OCI-LY1 (cell line): ENCODE results near the gene CATSPERZ.

Experiments used
- CTCF ChIP-seq: fragments of 200-600 bp; sonication (generic), shearing (Covaris generic); IDR thresholded peaks from 2 replicates; pipeline ENCODE4 v1.5.1; 2017; ENCODE audit warnings: mild to moderate bottlenecking, antibody characterized with exemption, low read length, moderate library complexity, mixed read lengths
- EZH2 ChIP-seq: fragments of 200-600 bp; sonication (generic), shearing (Covaris generic); IDR thresholded peaks from 2 replicates; pipeline ENCODE4 v1.8.0; 2017; ENCODE audit warnings: borderline replicate concordance, mixed run types, mild to moderate bottlenecking, antibody characterized with exemption, low read length, moderate library complexity, mixed read lengths

- TF ChIP-seq CTCF (no peak), EZH2 (no peak)
Measured at GRCh38 chr11:64312947-64313346, 12.8 kb downstream of the CATSPERZ start.
